Ishikawa (cell line): ENCODE measurements around the gene COL20A1.

Experiments used
- EGR1 ChIP-seq: IDR thresholded peaks from 2 replicates; pipeline ENCODE4 v1.6.1; 2012
- EP300 ChIP-seq: IDR thresholded peaks from 2 replicates; pipeline ENCODE4 v1.6.1; 2012; ENCODE audit warnings: borderline replicate concordance
- FOXM1 ChIP-seq: IDR thresholded peaks from 2 replicates; pipeline ENCODE4 v1.6.1; 2012; ENCODE audit warnings: low read depth, borderline replicate concordance
- MAX ChIP-seq: IDR thresholded peaks from 2 replicates; pipeline ENCODE4 v1.6.1; 2012
- TAF1 ChIP-seq: IDR thresholded peaks from 2 replicates; pipeline ENCODE4 v1.6.1; 2012; ENCODE audit warnings: low read depth, mild to moderate bottlenecking
- YY1 ChIP-seq: IDR thresholded peaks from 2 replicates; pipeline ENCODE4 v1.6.1; 2012; ENCODE audit warnings: low read depth
- TF ChIP-seq, protein P1 (sequence below): IDR thresholded peaks from 2 replicates; pipeline ENCODE4 v1.6.1; 2012; ENCODE audit warnings: low read depth, mild to moderate bottlenecking

DNA sequence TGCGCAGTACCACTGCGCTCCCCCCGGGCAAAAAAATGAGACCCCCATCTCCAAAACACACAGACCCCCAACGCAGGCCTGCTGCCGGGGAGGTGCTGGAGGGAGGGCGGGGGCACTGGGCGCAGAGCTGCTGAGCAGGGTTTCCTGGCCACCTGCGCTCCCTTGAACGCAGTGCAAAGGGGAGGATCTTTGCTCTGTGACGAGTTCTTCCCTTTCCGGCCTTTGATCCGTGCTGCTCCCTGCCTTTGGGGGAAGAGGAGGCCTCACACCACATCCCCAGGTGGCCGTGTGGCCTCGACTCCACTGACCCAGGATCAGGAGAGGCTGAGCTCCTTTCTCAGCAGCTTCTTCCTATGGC is 8.9 kb upstream of the COL20A1 start:
- no peak for TF ChIP-seq YY1
- no peak for TF ChIP-seq FOXM1
- TF ChIP-seq EGR1: no peak
- TF ChIP-seq EP300: no peak
- no peak for TF ChIP-seq MAX
- no peak for TF ChIP-seq TAF1
- TF ChIP-seq, protein P1, sequence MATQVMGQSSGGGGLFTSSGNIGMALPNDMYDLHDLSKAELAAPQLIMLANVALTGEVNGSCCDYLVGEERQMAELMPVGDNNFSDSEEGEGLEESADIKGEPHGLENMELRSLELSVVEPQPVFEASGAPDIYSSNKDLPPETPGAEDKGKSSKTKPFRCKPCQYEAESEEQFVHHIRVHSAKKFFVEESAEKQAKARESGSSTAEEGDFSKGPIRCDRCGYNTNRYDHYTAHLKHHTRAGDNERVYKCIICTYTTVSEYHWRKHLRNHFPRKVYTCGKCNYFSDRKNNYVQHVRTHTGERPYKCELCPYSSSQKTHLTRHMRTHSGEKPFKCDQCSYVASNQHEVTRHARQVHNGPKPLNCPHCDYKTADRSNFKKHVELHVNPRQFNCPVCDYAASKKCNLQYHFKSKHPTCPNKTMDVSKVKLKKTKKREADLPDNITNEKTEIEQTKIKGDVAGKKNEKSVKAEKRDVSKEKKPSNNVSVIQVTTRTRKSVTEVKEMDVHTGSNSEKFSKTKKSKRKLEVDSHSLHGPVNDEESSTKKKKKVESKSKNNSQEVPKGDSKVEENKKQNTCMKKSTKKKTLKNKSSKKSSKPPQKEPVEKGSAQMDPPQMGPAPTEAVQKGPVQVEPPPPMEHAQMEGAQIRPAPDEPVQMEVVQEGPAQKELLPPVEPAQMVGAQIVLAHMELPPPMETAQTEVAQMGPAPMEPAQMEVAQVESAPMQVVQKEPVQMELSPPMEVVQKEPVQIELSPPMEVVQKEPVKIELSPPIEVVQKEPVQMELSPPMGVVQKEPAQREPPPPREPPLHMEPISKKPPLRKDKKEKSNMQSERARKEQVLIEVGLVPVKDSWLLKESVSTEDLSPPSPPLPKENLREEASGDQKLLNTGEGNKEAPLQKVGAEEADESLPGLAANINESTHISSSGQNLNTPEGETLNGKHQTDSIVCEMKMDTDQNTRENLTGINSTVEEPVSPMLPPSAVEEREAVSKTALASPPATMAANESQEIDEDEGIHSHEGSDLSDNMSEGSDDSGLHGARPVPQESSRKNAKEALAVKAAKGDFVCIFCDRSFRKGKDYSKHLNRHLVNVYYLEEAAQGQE: no peak
